Osteocyte (in vitro differentiated cells): Measurements from ENCODE around the gene NDUFA7. TPM values are rescaled to one million over a fixed set of nuclear protein-coding genes. Genes with fewer than 3 reads are reported as not detected.
A peak's percentile ranks its signal among the peaks of the same experiment; 100 is the strongest.

Experiments used
- DNase-seq: peaks from one replicate; pipeline ENCODE4 v3.0.0; 2021; ENCODE audit warnings: mixed read lengths; ENCODE audit not compliant: unreplicated experiment; ENCODE audit errors: extremely low spot score
- H3K27ac Mint-ChIP-seq: one replicate; pipeline ENCODE4 v1.8.0; 2021; ENCODE audit warnings: mild to moderate bottlenecking, mixed read lengths; ENCODE audit not compliant: unreplicated experiment
- H3K27me3 Mint-ChIP-seq: one replicate; pipeline ENCODE4 v1.8.0; 2021; ENCODE audit warnings: mixed read lengths; ENCODE audit not compliant: unreplicated experiment
- H3K36me3 Mint-ChIP-seq: one replicate; pipeline ENCODE4 v1.8.0; 2021; ENCODE audit warnings: mixed read lengths; ENCODE audit not compliant: unreplicated experiment
- H3K4me1 Mint-ChIP-seq: one replicate; pipeline ENCODE4 v1.8.0; 2021; ENCODE audit warnings: mixed read lengths; ENCODE audit not compliant: unreplicated experiment
- H3K4me3 Mint-ChIP-seq: one replicate; pipeline ENCODE4 v1.8.0; 2021; ENCODE audit warnings: mild to moderate bottlenecking, moderate library complexity, mixed read lengths; ENCODE audit not compliant: unreplicated experiment
- H3K9me3 Mint-ChIP-seq: one replicate; pipeline ENCODE4 v1.8.0; 2021; ENCODE audit warnings: mixed read lengths; ENCODE audit not compliant: unreplicated experiment
- CTCF ChIP-seq: fragments of 200-600 bp; sonication (generic); IDR thresholded peaks from 2 replicates; pipeline ENCODE4 v1.5.0; 2021; ENCODE audit warnings: antibody characterized with exemption, mild to moderate bottlenecking, moderate library complexity
- total RNA-seq: library from RNA; stranded (reverse); gene quantifications from 2 replicates; pipeline ENCODE4 v1.2.1, GENCODE V29; 2021

Gene NDUFA7
- total RNA-seq, 1 donor from 2014 or later = 35.4 TPM

GRCh38 chr19:8338835-8339234 is 17.7 kb upstream of the NDUFA7 start:
- Mint-ChIP-seq H3K4me1 (peaks cover 9% of the 10 kb centered on the region), H3K27me3 (peaks cover 57% of the 10 kb centered on the region), H3K36me3 (no peaks in the 10 kb centered on the region), H3K27ac (no peak overlapping the region), H3K4me3 (no peak overlapping the region), H3K9me3 (no peaks in the 10 kb centered on the region)
- no peak for DNase-seq
- TF ChIP-seq CTCF = no peak

GRCh38 chr19:8337728-8338127 is 16.6 kb upstream of the NDUFA7 start:
- Mint-ChIP-seq H3K9me3 (no peaks in the 10 kb centered on the region), H3K36me3 (no peaks in the 10 kb centered on the region), H3K4me1 (peaks cover 7% of the 10 kb centered on the region), H3K27ac (no peak overlapping the region), H3K4me3 (no peak overlapping the region), H3K27me3 (peaks cover 58% of the 10 kb centered on the region)
- no peak for TF ChIP-seq CTCF
- DNase-seq = no peak

GRCh38 chr19:8336660-8337059 is 15.5 kb upstream of the NDUFA7 start:
- Mint-ChIP-seq H3K27ac (no peak overlapping the region), H3K27me3 (peaks cover 52% of the 10 kb centered on the region), H3K36me3 (no peaks in the 10 kb centered on the region), H3K4me1 (peaks cover 7% of the 10 kb centered on the region), H3K9me3 (no peaks in the 10 kb centered on the region), H3K4me3 (no peak overlapping the region)
- no peak for DNase-seq
- TF ChIP-seq CTCF = no peak

- Mint-ChIP-seq H3K36me3 (no peaks in the 10 kb centered on the region), H3K9me3 (no peaks in the 10 kb centered on the region), H3K4me1 (peaks cover 7% of the 10 kb centered on the region), H3K27me3 (peaks cover 50% of the 10 kb centered on the region), H3K27ac (no peak overlapping the region), H3K4me3 (peak overlapping the region; percentile 35)
- TF ChIP-seq CTCF = no peak
- DNase-seq = no peak
These were observed 14.9 kb upstream of the NDUFA7 start for GRCh38 chr19:8336072-8336569.

GRCh38 chr19:8335343-8336071 is 14.3 kb upstream of the NDUFA7 start:
- peaks cover 46% of the 10 kb centered on the region for H3K27me3 Mint-ChIP-seq
- H3K36me3 Mint-ChIP-seq = no peaks in the 10 kb centered on the region
- H3K9me3 Mint-ChIP-seq = no peaks in the 10 kb centered on the region
- DNase-seq = no peak
- peaks cover 3% of the 10 kb centered on the region for H3K4me1 Mint-ChIP-seq
- H3K4me3 Mint-ChIP-seq = peak overlapping the region; percentile 35
- H3K27ac Mint-ChIP-seq = no peak overlapping the region
- peak; percentile 26 for TF ChIP-seq CTCF
